T-helper 1 cell treated with Interleukin-12 subunit alpha and Interleukin-12 subunit beta and Interleukin-4 antibody, amounts not matched to agents 30 μg/mL and 1 μg/mL, for 36 hours (primary cell): ENCODE data around the gene DENND2A.
"Not testable (repeated sequence)": the region's sequence is repeated elsewhere in the genome, so short reads cannot be mapped to it uniquely, and the experiment has no call there.

Experiments
- H3K27ac Mint-ChIP-seq: one replicate; pipeline ENCODE4 v1.8.0; 2021; ENCODE audit warnings: mild to moderate bottlenecking, mixed read lengths
- H3K27me3 Mint-ChIP-seq: one replicate; pipeline ENCODE4 v1.8.0; 2021; ENCODE audit warnings: low read depth, mixed read lengths
- H3K36me3 Mint-ChIP-seq: one replicate; pipeline ENCODE4 v1.8.0; 2021; ENCODE audit warnings: low read depth, mixed read lengths
- H3K4me1 Mint-ChIP-seq: one replicate; pipeline ENCODE4 v1.8.0; 2021; ENCODE audit warnings: low read depth, mixed read lengths
- H3K4me3 Mint-ChIP-seq: one replicate; pipeline ENCODE4 v1.8.0; 2021; ENCODE audit warnings: mild to moderate bottlenecking, moderate library complexity, mixed read lengths
- H3K9me3 Mint-ChIP-seq: one replicate; pipeline ENCODE4 v1.8.0; 2021; ENCODE audit warnings: mixed read lengths

DENND2A gene

GRCh38 chr7:140644761-140645160 lies 4.1 kb upstream of the DENND2A start:
- peaks cover 52% of the 10 kb centered on the region for H3K27me3 Mint-ChIP-seq
- not testable (repeated sequence) for H3K9me3 Mint-ChIP-seq, H3K4me3 Mint-ChIP-seq, H3K36me3 Mint-ChIP-seq, H3K4me1 Mint-ChIP-seq, H3K27ac Mint-ChIP-seq

GRCh38 chr7:140643416-140643815 lies 2.8 kb upstream of the DENND2A start:
- Mint-ChIP-seq H3K9me3 (no peaks in the 10 kb centered on the region), H3K36me3 (no peaks in the 10 kb centered on the region), H3K27ac (no peak overlapping the region), H3K4me1 (peaks cover 10% of the 10 kb centered on the region), H3K4me3 (no peak overlapping the region), H3K27me3 (peaks cover 62% of the 10 kb centered on the region)

- H3K27me3 Mint-ChIP-seq: peaks cover 70% of the 10 kb centered on the region
- H3K9me3 Mint-ChIP-seq: no peaks in the 10 kb centered on the region
- H3K4me1 Mint-ChIP-seq: peaks cover 10% of the 10 kb centered on the region
- H3K27ac Mint-ChIP-seq: no peak overlapping the region
- H3K36me3 Mint-ChIP-seq: no peaks in the 10 kb centered on the region
- H3K4me3 Mint-ChIP-seq: peak overlapping the region; percentile 12
These were observed 1.0 kb upstream of the DENND2A start for GRCh38 chr7:140641524-140642195.

- peaks cover 79% of the 10 kb centered on the region for H3K27me3 Mint-ChIP-seq
- no peaks in the 10 kb centered on the region for H3K36me3 Mint-ChIP-seq
- no peak overlapping the region for H3K27ac Mint-ChIP-seq
- H3K4me1 Mint-ChIP-seq: peaks cover 10% of the 10 kb centered on the region
- H3K9me3 Mint-ChIP-seq: no peaks in the 10 kb centered on the region
- peak overlapping the region; percentile 71 for H3K4me3 Mint-ChIP-seq
These were observed 464 bp downstream of the DENND2A start for GRCh38 chr7:140640060-140640637.

GRCh38 chr7:140639366-140640053 lies 1.1 kb downstream of the DENND2A start:
- no peaks in the 10 kb centered on the region for H3K36me3 Mint-ChIP-seq
- no peak overlapping the region for H3K27ac Mint-ChIP-seq
- no peaks in the 10 kb centered on the region for H3K9me3 Mint-ChIP-seq
- H3K27me3 Mint-ChIP-seq: peaks cover 75% of the 10 kb centered on the region
- H3K4me1 Mint-ChIP-seq: peaks cover 10% of the 10 kb centered on the region
- H3K4me3 Mint-ChIP-seq: peak overlapping the region; percentile 71

GRCh38 chr7:140638173-140638791 lies 2.3 kb downstream of the DENND2A start:
- H3K4me3 Mint-ChIP-seq: no peak overlapping the region
- peaks cover 69% of the 10 kb centered on the region for H3K27me3 Mint-ChIP-seq
- H3K36me3 Mint-ChIP-seq: no peaks in the 10 kb centered on the region
- H3K27ac Mint-ChIP-seq: no peak overlapping the region
- no peaks in the 10 kb centered on the region for H3K9me3 Mint-ChIP-seq
- peaks cover 10% of the 10 kb centered on the region for H3K4me1 Mint-ChIP-seq

GRCh38 chr7:140637400-140637799 lies 3.2 kb downstream of the DENND2A start:
- H3K27ac Mint-ChIP-seq: no peak overlapping the region
- H3K4me3 Mint-ChIP-seq: no peak overlapping the region
- H3K36me3 Mint-ChIP-seq: no peaks in the 10 kb centered on the region

GRCh38 chr7:140635816-140636215 lies 4.8 kb downstream of the DENND2A start:
- Mint-ChIP-seq H3K4me1 (peaks cover 8% of the 10 kb centered on the region), H3K4me3 (no peak overlapping the region), H3K36me3 (no peaks in the 10 kb centered on the region), H3K27ac (no peak overlapping the region), H3K9me3 (no peaks in the 10 kb centered on the region), H3K27me3 (peaks cover 55% of the 10 kb centered on the region)

More at GRCh38 chr7:140637400-140637799, 3.2 kb downstream of the DENND2A start:
- H3K9me3 Mint-ChIP-seq: no peaks in the 10 kb centered on the region
- peaks cover 62% of the 10 kb centered on the region for H3K27me3 Mint-ChIP-seq
- H3K4me1 Mint-ChIP-seq: peaks cover 10% of the 10 kb centered on the region

GRCh38 chr7:140635345-140635744 lies 5.3 kb downstream of the DENND2A start:
- no peaks in the 10 kb centered on the region for H3K36me3 Mint-ChIP-seq
- no peak overlapping the region for H3K27ac Mint-ChIP-seq
- H3K4me1 Mint-ChIP-seq: peaks cover 8% of the 10 kb centered on the region
- H3K9me3 Mint-ChIP-seq: no peaks in the 10 kb centered on the region
- H3K27me3 Mint-ChIP-seq: peaks cover 55% of the 10 kb centered on the region
- H3K4me3 Mint-ChIP-seq: no peak overlapping the region

- Mint-ChIP-seq H3K4me3 (no peak overlapping the region), H3K9me3 (no peaks in the 10 kb centered on the region), H3K27ac (no peak overlapping the region), H3K27me3 (peaks cover 21% of the 10 kb centered on the region), H3K36me3 (no peaks in the 10 kb centered on the region), H3K4me1 (no peaks in the 10 kb centered on the region)
These were observed 9.0 kb downstream of the DENND2A start for GRCh38 chr7:140631602-140632001.

GRCh38 chr7:140631021-140631420 lies 9.6 kb downstream of the DENND2A start:
- H3K27ac Mint-ChIP-seq: no peak overlapping the region
- H3K36me3 Mint-ChIP-seq: no peaks in the 10 kb centered on the region
- H3K9me3 Mint-ChIP-seq: no peaks in the 10 kb centered on the region
- H3K4me3 Mint-ChIP-seq: no peak overlapping the region
- H3K4me1 Mint-ChIP-seq: no peaks in the 10 kb centered on the region
- H3K27me3 Mint-ChIP-seq: peaks cover 18% of the 10 kb centered on the region

GRCh38 chr7:140625908-140626868 lies 14.4 kb downstream of the DENND2A start:
- Mint-ChIP-seq H3K4me1 (no peaks in the 10 kb centered on the region), H3K4me3 (no peak overlapping the region), H3K27me3 (no peaks in the 10 kb centered on the region), H3K27ac (no peak overlapping the region), H3K9me3 (no peaks in the 10 kb centered on the region), H3K36me3 (no peaks in the 10 kb centered on the region)

- H3K4me3 Mint-ChIP-seq, H3K4me1 Mint-ChIP-seq, H3K9me3 Mint-ChIP-seq, H3K27me3 Mint-ChIP-seq, H3K27ac Mint-ChIP-seq, H3K36me3 Mint-ChIP-seq: not testable (repeated sequence)
These were observed 15.4 kb downstream of the DENND2A start for GRCh38 chr7:140625192-140625558.
